Karpas-422 (cell line): ENCODE measurements around the gene NEURL1. TPM values are rescaled to one million over a fixed set of nuclear protein-coding genes. Genes with fewer than 3 reads are reported as not detected.
"Not testable (repeated sequence)": the region's sequence is repeated elsewhere in the genome, so short reads cannot be mapped to it uniquely, and the experiment has no call there.

Source experiments
- DNase-seq: peaks from one replicate; pipeline ENCODE4 v3.0.0-alpha.2; 2015
- H2AFZ ChIP-seq: fragments of 200-600 bp; sonication (generic); 2 replicates; pipeline ENCODE4 v1.6.1; 2014; ENCODE audit warnings: antibody characterized with exemption, low read length, mixed read lengths
- H3K27ac ChIP-seq: fragments of 200-600 bp; sonication (generic); 2 replicates; pipeline ENCODE4 v1.5.1; 2014; ENCODE audit warnings: mild to moderate bottlenecking, low read length, moderate library complexity
- H3K27me3 ChIP-seq: fragments of 200-600 bp; sonication (generic); 2 replicates; pipeline ENCODE4 v1.6.1; 2014; ENCODE audit warnings: low read length, mixed read lengths
- H3K36me3 ChIP-seq: fragments of 200-600 bp; sonication (generic); 2 replicates; pipeline ENCODE4 v1.6.1; 2014; ENCODE audit warnings: low read length, mixed read lengths; ENCODE audit not compliant: insufficient read depth
- H3K4me1 ChIP-seq: fragments of 200-600 bp; sonication (generic); 2 replicates; pipeline ENCODE4 v1.6.1; 2014; ENCODE audit warnings: mild to moderate bottlenecking, low read length, mixed read lengths
- H3K4me2 ChIP-seq: fragments of 200-600 bp; sonication (generic); 2 replicates; pipeline ENCODE4 v1.6.1; 2014; ENCODE audit warnings: low read length, low read depth, mild to moderate bottlenecking; ENCODE audit not compliant: poor library complexity, severe bottlenecking
- H3K4me3 ChIP-seq: fragments of 200-600 bp; sonication (generic); 2 replicates; pipeline ENCODE4 v1.5.1; 2014; ENCODE audit warnings: mild to moderate bottlenecking, antibody characterized with exemption, low read length, mixed read lengths
- H3K79me2 ChIP-seq: fragments of 200-600 bp; sonication (generic); 2 replicates; pipeline ENCODE4 v1.6.1; 2014; ENCODE audit warnings: mild to moderate bottlenecking, low read length, mixed read lengths
- H3K9ac ChIP-seq: fragments of 200-600 bp; sonication (generic); 2 replicates; pipeline ENCODE4 v1.6.0; 2014; ENCODE audit warnings: low read length
- H3K9me2 ChIP-seq: fragments of 200-600 bp; sonication (generic), shearing (Covaris generic); replicated peaks from 2 replicates; pipeline ENCODE4 v1.6.0; 2014; ENCODE audit warnings: mild to moderate bottlenecking, low read length, moderate library complexity; ENCODE audit not compliant: insufficient read depth
- H3K9me3 ChIP-seq: fragments of 300-700, 200-600 bp; sonication (generic); 2 replicates; pipeline ENCODE4 v1.6.1; 2014; ENCODE audit warnings: low read length, mixed read lengths
- H4K20me1 ChIP-seq: fragments of 200-600 bp; sonication (generic); 2 replicates; pipeline ENCODE4 v1.6.1; 2014; ENCODE audit warnings: mild to moderate bottlenecking, antibody characterized with exemption, low read length, low read depth; ENCODE audit not compliant: insufficient read depth
- total RNA-seq: library from RNA; depleted of rRNA; stranded (reverse); fragments of >200 nt; shearing (Covaris generic); gene quantifications from 2 replicates; pipeline ENCODE4 v1.2.3, GENCODE V29; 2014; ENCODE audit warnings: low replicate concordance

NEURL1 gene
- total RNA-seq, 1 experiment from 2014 or later, result not detected

DNA sequence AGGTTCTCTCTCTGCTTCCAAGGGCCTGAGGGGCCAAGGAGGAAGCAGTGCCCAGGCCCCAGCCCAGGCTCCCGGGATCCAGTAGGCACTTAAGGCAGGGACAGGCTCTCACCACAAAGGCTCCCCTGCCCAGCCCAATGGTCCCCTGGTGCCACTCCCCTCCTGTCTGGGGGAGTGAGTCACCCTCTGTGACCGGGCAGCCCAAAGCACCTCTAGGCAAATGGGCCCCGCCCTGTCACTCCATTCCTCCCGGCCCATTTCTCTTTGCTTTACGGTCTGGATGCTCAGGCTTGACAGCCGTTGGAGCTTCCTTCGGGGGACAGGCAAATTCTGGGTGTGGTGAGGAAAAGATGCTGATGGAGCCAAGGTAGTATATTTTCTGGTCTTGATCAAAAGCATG is 14.4 kb upstream of the NEURL1 start, which contains the start of gene CALHM3:
TSS of gene CALHM3 (minus strand) at position 106 of the 400 bp plus-strand sequence. CDS start 208 bp downstream, outside the sequence.
- Histone ChIP-seq H3K9me3 (no peaks in the 10 kb centered on the region), H4K20me1 (no peaks in the 10 kb centered on the region), H3K4me1 (peaks cover 16% of the 10 kb centered on the region), H3K9ac (no peak within 1 kb of the TSS), H3K36me3 (no peaks in the 10 kb centered on the region), H3K4me3 (no peak within 1 kb of the TSS), H3K4me2 (no peak within 1 kb of the TSS), H3K27ac (no peak within 1 kb of the TSS), H3K79me2 (no peaks in the 10 kb centered on the region), H3K9me2 (no peaks in the 10 kb centered on the region), H3K27me3 (no peaks in the 10 kb centered on the region), H2AFZ (no peak within 1 kb of the TSS)
- DNase-seq, result no peak

DNA sequence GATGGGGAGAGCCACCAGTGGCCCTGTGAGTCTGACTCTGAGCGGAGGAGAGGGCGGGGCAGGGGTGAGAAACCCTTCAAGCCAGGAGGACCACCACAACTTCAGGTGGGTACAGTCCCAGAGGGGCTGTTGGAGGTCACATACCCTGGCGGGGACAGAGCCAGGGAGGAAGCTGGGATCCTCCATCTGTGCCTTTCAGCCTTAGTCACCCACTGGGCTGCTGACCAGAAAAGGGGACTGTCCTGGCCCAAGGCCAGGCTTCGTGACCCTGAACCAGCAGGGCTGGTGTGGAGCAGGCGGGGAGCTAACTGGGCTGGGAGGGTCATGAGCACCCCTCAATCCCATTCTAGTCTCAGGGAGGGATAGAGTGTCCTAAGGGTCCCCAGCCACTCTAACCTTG is 13.0 kb upstream of the NEURL1 start:
- no peak overlapping the region for H2AFZ ChIP-seq
- no peak overlapping the region for H3K9ac ChIP-seq
- no peaks in the 10 kb centered on the region for H3K9me2 ChIP-seq

DNA sequence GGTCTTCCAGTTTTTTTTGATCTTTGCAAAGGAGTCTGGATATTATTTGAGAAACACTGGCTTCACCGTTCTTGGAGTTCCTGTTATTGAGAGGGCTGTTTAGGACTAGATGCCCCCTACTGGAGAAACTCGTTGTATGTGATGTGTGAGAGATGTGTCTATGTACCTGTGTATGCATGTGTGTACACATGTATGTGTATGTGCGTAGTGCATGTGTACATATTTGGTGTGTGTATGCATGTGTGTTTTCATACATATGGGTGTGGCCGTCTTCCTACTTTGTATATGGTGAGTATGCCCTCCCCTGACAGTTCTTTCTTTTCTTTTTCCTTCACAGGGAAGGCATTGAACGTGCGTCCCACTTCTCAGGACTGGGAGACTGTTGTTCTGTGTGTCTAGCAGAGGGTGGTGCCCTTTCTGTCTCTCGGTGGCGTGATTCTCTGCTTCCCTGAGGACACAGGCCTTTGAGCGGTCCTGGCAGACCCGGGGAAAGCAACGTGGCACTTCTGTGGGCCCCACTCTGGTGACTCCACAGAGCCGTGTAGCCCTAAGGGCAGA is 11.5 kb upstream of the NEURL1 start:
- H3K9me3 ChIP-seq, result no peaks in the 10 kb centered on the region
- no peak overlapping the region for H2AFZ ChIP-seq
- H3K27ac ChIP-seq, result no peak overlapping the region
- no peaks in the 10 kb centered on the region for H3K79me2 ChIP-seq
- no peaks in the 10 kb centered on the region for H3K36me3 ChIP-seq
- DNase-seq, result peak; percentile 92
- H4K20me1 ChIP-seq, result no peaks in the 10 kb centered on the region
- H3K4me3 ChIP-seq, result no peak overlapping the region
- no peaks in the 10 kb centered on the region for H3K9me2 ChIP-seq
- no peak overlapping the region for H3K4me2 ChIP-seq
- peaks cover 12% of the 10 kb centered on the region for H3K4me1 ChIP-seq
- no peak overlapping the region for H3K9ac ChIP-seq
- H3K27me3 ChIP-seq, result no peaks in the 10 kb centered on the region

More for the DNA sequence above, 13.0 kb upstream of the NEURL1 start:
- Histone ChIP-seq H3K9me3 (no peaks in the 10 kb centered on the region), H3K4me1 (peaks cover 16% of the 10 kb centered on the region), H3K79me2 (no peaks in the 10 kb centered on the region), H3K4me3 (no peak overlapping the region), H3K27me3 (no peaks in the 10 kb centered on the region), H3K36me3 (no peaks in the 10 kb centered on the region), H3K4me2 (no peak overlapping the region), H4K20me1 (no peaks in the 10 kb centered on the region), H3K27ac (no peak overlapping the region)
- DNase-seq, result no peak

DNA sequence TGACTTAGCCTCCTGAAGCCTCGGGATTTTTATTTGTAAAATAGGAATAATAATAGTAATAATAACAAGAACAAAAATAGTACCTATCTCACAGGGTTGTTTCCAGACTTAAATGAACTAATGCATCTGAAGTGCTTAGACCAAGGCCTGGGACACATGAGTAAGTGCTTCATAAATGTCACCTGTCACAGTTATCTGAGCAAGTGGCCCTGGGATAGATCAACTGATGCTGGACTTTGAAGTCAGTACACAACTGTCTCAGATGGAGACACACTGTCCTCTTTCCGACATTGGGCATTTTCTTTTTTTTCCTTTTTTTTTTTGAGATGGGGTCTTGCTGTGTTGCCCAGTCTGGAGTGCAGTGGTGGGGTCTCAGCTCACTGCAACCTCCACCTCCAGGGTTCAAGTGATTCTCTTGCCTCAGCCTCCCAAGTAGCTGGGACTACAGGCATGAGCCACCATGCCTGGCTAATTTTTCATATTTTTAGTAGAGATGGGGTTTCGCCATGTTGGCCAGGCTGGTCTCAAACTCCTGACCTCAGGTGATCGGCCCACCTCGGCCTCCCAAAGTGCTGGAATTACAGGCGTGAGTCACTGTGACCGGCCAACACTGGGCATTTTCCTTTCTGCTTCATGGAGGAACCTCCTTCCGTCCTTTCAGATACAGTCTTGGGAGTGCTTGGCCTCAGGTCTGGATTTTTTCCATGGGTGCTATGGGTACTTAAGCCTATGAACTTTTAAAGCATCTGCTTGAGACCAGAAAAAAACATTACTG is 6.7 kb upstream of the NEURL1 start:
- not testable (repeated sequence) for H3K4me1 ChIP-seq, H2AFZ ChIP-seq, DNase-seq

DNA sequence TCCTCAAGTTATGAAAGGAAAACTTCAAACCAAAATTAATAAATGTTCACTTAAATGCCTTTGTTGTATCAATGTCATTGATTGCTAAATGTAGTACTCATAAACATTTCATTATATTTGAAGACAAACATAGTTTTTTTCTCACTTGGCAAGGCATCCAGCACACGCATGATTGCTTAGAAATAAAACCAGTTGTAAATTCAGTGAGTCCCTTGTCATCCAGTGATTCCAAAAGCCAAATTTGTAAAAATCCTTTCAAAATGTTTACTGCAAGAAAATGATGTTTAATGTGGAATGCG is 6.1 kb upstream of the NEURL1 start:
- Histone ChIP-seq H3K9me3 (no peaks in the 10 kb centered on the region), H3K36me3 (no peaks in the 10 kb centered on the region), H3K27me3 (no peaks in the 10 kb centered on the region), H3K27ac (no peak overlapping the region), H3K4me1 (peaks cover 9% of the 10 kb centered on the region), H3K4me3 (no peak overlapping the region), H2AFZ (no peak overlapping the region), H3K4me2 (no peak overlapping the region), H4K20me1 (no peaks in the 10 kb centered on the region), H3K9ac (no peak overlapping the region), H3K9me2 (no peaks in the 10 kb centered on the region), H3K79me2 (no peaks in the 10 kb centered on the region)
- DNase-seq, result no peak

More for the DNA sequence above, 6.7 kb upstream of the NEURL1 start:
- not testable (repeated sequence) for H3K4me2 ChIP-seq, H3K9me2 ChIP-seq, H3K36me3 ChIP-seq, H3K27me3 ChIP-seq, H3K9me3 ChIP-seq, H3K79me2 ChIP-seq, H3K4me3 ChIP-seq, H3K27ac ChIP-seq, H4K20me1 ChIP-seq, H3K9ac ChIP-seq

DNA sequence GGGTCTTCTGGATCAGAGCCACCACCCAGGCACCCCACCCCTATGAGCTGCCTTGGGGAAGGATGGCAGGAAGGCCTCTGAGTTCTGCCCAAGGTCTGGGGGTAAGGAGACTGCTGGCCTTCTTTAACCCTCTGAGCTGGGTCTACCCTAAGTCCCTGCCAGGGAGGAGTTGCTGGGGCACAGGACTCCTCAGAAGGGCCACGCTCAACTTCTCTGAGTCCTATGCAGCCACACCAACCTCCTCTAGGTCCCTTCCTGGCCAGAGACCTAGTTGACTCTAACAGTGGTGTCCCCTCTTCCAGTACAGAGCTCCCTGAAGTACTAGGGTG is 2.6 kb upstream of the NEURL1 start:
- no peak for DNase-seq
- Histone ChIP-seq H3K79me2 (no peaks in the 10 kb centered on the region), H4K20me1 (no peaks in the 10 kb centered on the region; the same call in 1 of the 2 replicates), H3K4me1 (peaks cover 18% of the 10 kb centered on the region), H3K4me3 (no peak overlapping the region), H3K27me3 (no peaks in the 10 kb centered on the region; the same call in 1 of the 2 replicates), H3K27ac (no peak overlapping the region), H3K9me3 (no peaks in the 10 kb centered on the region), H2AFZ (no peak overlapping the region), H3K36me3 (no peaks in the 10 kb centered on the region), H3K4me2 (no peak overlapping the region), H3K9me2 (no peaks in the 10 kb centered on the region), H3K9ac (no peak overlapping the region)

DNA sequence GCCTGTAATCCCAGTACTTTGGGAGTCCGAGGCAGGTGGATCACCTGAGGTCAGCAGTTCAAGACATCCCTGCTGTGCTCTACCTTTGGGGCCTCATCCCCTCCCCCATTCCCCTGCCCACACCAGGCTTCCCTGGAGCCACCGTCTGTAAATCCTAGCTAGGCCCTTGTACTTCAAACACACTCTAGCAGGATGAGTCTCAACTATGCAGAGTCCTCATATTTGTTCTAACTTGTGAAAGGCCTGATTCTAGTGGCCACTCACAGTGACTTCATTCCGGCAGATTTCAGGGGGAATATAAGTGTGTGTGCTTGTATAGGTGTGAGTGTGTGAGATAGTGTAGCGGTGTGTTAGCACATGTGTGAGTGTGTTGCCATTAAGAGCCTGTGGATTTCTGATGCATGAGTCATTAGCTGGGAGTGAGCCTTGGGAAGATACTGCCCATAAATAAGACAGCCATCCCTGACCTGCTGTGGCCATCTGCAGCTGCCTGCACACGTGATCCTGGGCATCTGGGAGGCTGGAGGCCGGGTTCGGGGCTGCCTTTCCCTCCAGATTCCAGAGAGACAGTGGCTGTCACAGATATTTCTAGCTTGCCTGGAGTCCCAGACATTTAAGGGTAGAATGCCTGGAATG is 1.7 kb upstream of the NEURL1 start:
- Histone ChIP-seq H3K79me2 (no peaks in the 10 kb centered on the region), H3K4me3 (no peak overlapping the region), H3K9me3 (no peaks in the 10 kb centered on the region), H2AFZ (no peak overlapping the region), H3K4me1 (peaks cover 18% of the 10 kb centered on the region), H4K20me1 (no peaks in the 10 kb centered on the region; the same call in 1 of the 2 replicates), H3K9ac (no peak overlapping the region), H3K27ac (no peak overlapping the region), H3K27me3 (no peaks in the 10 kb centered on the region; the same call in 1 of the 2 replicates), H3K4me2 (no peak overlapping the region), H3K36me3 (no peaks in the 10 kb centered on the region), H3K9me2 (no peaks in the 10 kb centered on the region)
- DNase-seq, result no peak

DNA sequence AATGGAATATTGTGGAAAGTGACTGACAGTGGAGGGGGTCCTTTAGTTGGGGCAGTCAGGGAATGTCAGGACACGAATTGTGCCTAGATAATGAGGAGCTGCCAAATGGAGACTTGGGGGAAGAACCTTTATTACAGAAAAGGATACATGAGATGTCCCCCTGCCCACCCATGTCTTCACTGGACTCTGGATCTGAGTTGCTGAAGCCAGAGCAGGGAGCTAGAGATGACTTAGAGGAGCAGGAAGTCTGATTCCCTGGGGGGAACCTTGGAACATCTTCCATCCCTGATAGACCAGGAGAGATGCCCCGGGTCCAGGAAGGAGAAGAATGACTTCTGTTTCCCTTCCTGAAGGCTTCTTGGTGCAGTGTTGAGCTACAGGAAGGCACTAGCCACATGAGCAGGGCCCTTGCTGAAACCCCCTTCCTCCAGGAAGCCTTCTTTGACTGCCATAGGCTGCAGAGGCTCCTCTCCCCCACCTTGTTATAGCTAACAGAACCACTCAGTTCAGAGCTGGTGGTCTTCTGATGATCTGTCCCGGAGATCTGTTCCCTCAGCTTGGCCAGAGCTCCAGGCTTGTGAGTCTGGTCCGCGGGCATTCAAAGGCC is 747 bp upstream of the NEURL1 start:
- Histone ChIP-seq H3K9me3 (no peaks in the 10 kb centered on the region), H3K79me2 (no peaks in the 10 kb centered on the region), H3K4me2 (peak overlapping the region; percentile 82), H2AFZ (no peak overlapping the region), H4K20me1 (peaks cover 5% of the 10 kb centered on the region; the same call in 1 of the 2 replicates), H3K9me2 (no peaks in the 10 kb centered on the region), H3K27ac (no peak overlapping the region), H3K4me3 (peak overlapping the region; percentile 70; the same call in 1 of the 2 replicates), H3K36me3 (no peaks in the 10 kb centered on the region), H3K9ac (no peak overlapping the region), H3K4me1 (peaks cover 18% of the 10 kb centered on the region), H3K27me3 (no peaks in the 10 kb centered on the region; the same call in 1 of the 2 replicates)
- no peak for DNase-seq
